ENCODE data around the gene VWA2.

Gene VWA2

GRCh38 chr10:114316744-114317143, 77.7 kb downstream of the VWA2 start:
- H3K27me3 ChIP-seq (replicated peaks; ENCODE audit: insufficient read depth, low read length): no peaks in the 10 kb centered on the region

GRCh38 chr10:114319406-114320248, 80.6 kb downstream of the VWA2 start:
- H2AFZ ChIP-seq (ENCODE audit: low read length): no peak overlapping the region
- H3K9me2 ChIP-seq (replicated peaks; ENCODE audit: insufficient read depth, low read length): no peaks in the 10 kb centered on the region
- H3K36me3 ChIP-seq (replicated peaks; ENCODE audit: insufficient read depth, low read length): no peaks in the 10 kb centered on the region
- no peaks in the 10 kb centered on the region for H3F3A ChIP-seq (ENCODE audit: insufficient read depth, low read length)
- H3K4me2 ChIP-seq (ENCODE audit: low read depth, low read length): no peak overlapping the region
- no peak overlapping the region for H3K27ac ChIP-seq (ENCODE audit: low read length)
- no peaks in the 10 kb centered on the region for H4K20me1 ChIP-seq (ENCODE audit: insufficient read depth, low read length)
- TF ChIP-seq EZH2phosphoT487 (IDR thresholded peaks at IDR 0.05; ENCODE audit: low read length): no peak
- no peak overlapping the region for H3K9ac ChIP-seq (ENCODE audit: low read length)
- H3K4me3 ChIP-seq (ENCODE audit: low read length): no peak overlapping the region
- no peaks in the 10 kb centered on the region for H3K4me1 ChIP-seq (ENCODE audit: low read length)
- H3K27me3 ChIP-seq (replicated peaks; ENCODE audit: insufficient read depth, low read length): no peaks in the 10 kb centered on the region
- H3K79me2 ChIP-seq (ENCODE audit: low read length): no peaks in the 10 kb centered on the region
- no peaks in the 10 kb centered on the region for H3K9me3 ChIP-seq (replicated peaks; ENCODE audit: insufficient read depth, low read length)
- no peak for DNase-seq

More at GRCh38 chr10:114316744-114317143, 77.7 kb downstream of the VWA2 start:
- Histone ChIP-seq H3K27ac (ENCODE audit: low read length) (no peak overlapping the region), H2AFZ (ENCODE audit: low read length) (no peak overlapping the region), H3K4me3 (ENCODE audit: low read length) (no peak overlapping the region), H4K20me1 (ENCODE audit: insufficient read depth, low read length) (no peaks in the 10 kb centered on the region), H3K4me2 (ENCODE audit: low read depth, low read length) (no peak overlapping the region), H3K4me1 (ENCODE audit: low read length) (no peaks in the 10 kb centered on the region), H3F3A (ENCODE audit: insufficient read depth, low read length) (no peaks in the 10 kb centered on the region), H3K9me3 (replicated peaks; ENCODE audit: insufficient read depth, low read length) (no peaks in the 10 kb centered on the region), H3K36me3 (replicated peaks; ENCODE audit: insufficient read depth, low read length) (no peaks in the 10 kb centered on the region), H3K9me2 (replicated peaks; ENCODE audit: insufficient read depth, low read length) (no peaks in the 10 kb centered on the region), H3K9ac (ENCODE audit: low read length) (no peak overlapping the region), H3K79me2 (ENCODE audit: low read length) (no peaks in the 10 kb centered on the region)
- DNase-seq: no peak
- TF ChIP-seq CTCF (IDR thresholded peaks at IDR 0.05; ENCODE audit: low read length) (no peak), EZH2 (optimal IDR thresholded peaks at IDR 0.05; ENCODE audit: low read depth, low read length) (no peak), EZH2phosphoT487 (IDR thresholded peaks at IDR 0.05; ENCODE audit: low read length) (no peak)

- Histone ChIP-seq H3K27ac (ENCODE audit: low read length) (no peak overlapping the region), H3K4me3 (ENCODE audit: low read length) (no peak overlapping the region), H3K27me3 (replicated peaks; ENCODE audit: insufficient read depth, low read length) (no peaks in the 10 kb centered on the region), H3K4me2 (ENCODE audit: low read depth, low read length) (no peak overlapping the region), H3K9ac (ENCODE audit: low read length) (no peak overlapping the region), H3F3A (ENCODE audit: insufficient read depth, low read length) (no peaks in the 10 kb centered on the region), H3K36me3 (replicated peaks; ENCODE audit: insufficient read depth, low read length) (no peaks in the 10 kb centered on the region), H3K9me3 (replicated peaks; ENCODE audit: insufficient read depth, low read length) (no peaks in the 10 kb centered on the region), H3K9me2 (replicated peaks; ENCODE audit: insufficient read depth, low read length) (no peaks in the 10 kb centered on the region), H3K4me1 (ENCODE audit: low read length) (no peaks in the 10 kb centered on the region), H3K79me2 (ENCODE audit: low read length) (no peaks in the 10 kb centered on the region), H4K20me1 (ENCODE audit: insufficient read depth, low read length) (no peaks in the 10 kb centered on the region), H2AFZ (ENCODE audit: low read length) (no peak overlapping the region)
- no peak for TF ChIP-seq CTCF (IDR thresholded peaks at IDR 0.05; ENCODE audit: low read length)
- no peak for TF ChIP-seq EZH2 (optimal IDR thresholded peaks at IDR 0.05; ENCODE audit: low read depth, low read length)
- TF ChIP-seq EZH2phosphoT487 (IDR thresholded peaks at IDR 0.05; ENCODE audit: low read length): no peak
- DNase-seq: no peak
Measured at GRCh38 chr10:114320249-114321116, 81.4 kb downstream of the VWA2 start.

Data from MM.1S (cell line).